HG03558 (cell line): ENCODE data around the gene FAXDC2.
"Not testable (repeated sequence)": the region's sequence is repeated elsewhere in the genome, so short reads cannot be mapped to it uniquely, and the experiment has no call there.

ENCODE experiments used
- ATAC-seq: cut with Tn5 transposase; IDR thresholded peaks from one replicate; pipeline ENCODE4 v1.9.1; 2021; ENCODE audit warnings: moderate number of reproducible peaks; ENCODE audit not compliant: unreplicated experiment; ENCODE audit errors: extremely low read depth

The FAXDC2 gene

GRCh38 chr5:154832804-154833203 is 17.6 kb downstream of the FAXDC2 start:
- ATAC-seq, result not testable (repeated sequence)

- no peak for ATAC-seq
These were observed 19.0 kb downstream of the FAXDC2 start for GRCh38 chr5:154831451-154831850.

- no peak for ATAC-seq
These were observed 19.8 kb downstream of the FAXDC2 start for GRCh38 chr5:154830596-154830995.

- ATAC-seq, result no peak
These were observed 20.2 kb downstream of the FAXDC2 start for GRCh38 chr5:154830219-154830595.

GRCh38 chr5:154829589-154830218 is 20.7 kb downstream of the FAXDC2 start:
- ATAC-seq, result no peak

- no peak for ATAC-seq
These were observed 21.2 kb downstream of the FAXDC2 start for GRCh38 chr5:154829181-154829588.

- no peak for ATAC-seq
These were observed 26.3 kb downstream of the FAXDC2 start for GRCh38 chr5:154824070-154824469.

GRCh38 chr5:154823605-154824004 is 26.8 kb downstream of the FAXDC2 start:
- ATAC-seq, result no peak

GRCh38 chr5:154822896-154823295 is 27.5 kb downstream of the FAXDC2 start:
- ATAC-seq, result not testable (repeated sequence)

- ATAC-seq, result no peak
These were observed 30.0 kb downstream of the FAXDC2 start for GRCh38 chr5:154820383-154820782.

GRCh38 chr5:154819546-154819945 is 30.9 kb downstream of the FAXDC2 start:
- no peak for ATAC-seq

GRCh38 chr5:154818471-154819116 is 31.8 kb downstream of the FAXDC2 start:
- ATAC-seq, result no peak

- ATAC-seq, result no peak
These were observed 32.6 kb downstream of the FAXDC2 start for GRCh38 chr5:154817815-154818214.

GRCh38 chr5:154816891-154817492 is 33.4 kb downstream of the FAXDC2 start:
- no peak for ATAC-seq

GRCh38 chr5:154815684-154816247 is 34.6 kb downstream of the FAXDC2 start:
- ATAC-seq, result no peak

GRCh38 chr5:154815025-154815424 is 35.4 kb downstream of the FAXDC2 start:
- ATAC-seq, result no peak

GRCh38 chr5:154813736-154814135 is 36.7 kb downstream of the FAXDC2 start:
- ATAC-seq, result no peak

- no peak for ATAC-seq
These were observed 37.2 kb downstream of the FAXDC2 start for GRCh38 chr5:154813158-154813557.

GRCh38 chr5:154811653-154812465 is 38.5 kb downstream of the FAXDC2 start:
- ATAC-seq, result no peak

- no peak for ATAC-seq
These were observed 39.2 kb downstream of the FAXDC2 start for GRCh38 chr5:154811239-154811638.

- ATAC-seq, result no peak
These were observed 44.2 kb downstream of the FAXDC2 start for GRCh38 chr5:154806176-154806575.
